Neural cell (in vitro differentiated cells): Measurements from ENCODE around the gene SOX13. TPM values are rescaled to one million over a fixed set of nuclear protein-coding genes. Genes with fewer than 3 reads are reported as not detected.

Experiments
- H2AFZ ChIP-seq: fragments of 200-600, 300-800 bp; sonication (generic), shearing (Covaris generic); 2 replicates; pipeline ENCODE4 v1.6.0; 2014; ENCODE audit warnings: low read depth, mild to moderate bottlenecking, antibody characterized with exemption, low read length, moderate library complexity
- H3F3A ChIP-seq: fragments of 200-600 bp; shearing (Covaris generic); 2 replicates; pipeline ENCODE4 v1.6.1; 2016; ENCODE audit warnings: mild to moderate bottlenecking, moderate library complexity, mixed read lengths, antibody characterized with exemption, low read length; ENCODE audit not compliant: insufficient read depth, poor library complexity, severe bottlenecking
- H3K27ac ChIP-seq: fragments of 200-600, 300-800 bp; sonication (generic), shearing (Covaris generic); 2 replicates; pipeline ENCODE4 v1.5.1; 2014; ENCODE audit warnings: mild to moderate bottlenecking, low read length, moderate library complexity
- H3K27me3 ChIP-seq: fragments of 300-800, 200-600 bp; sonication (generic), shearing (Covaris generic); 2 replicates; pipeline ENCODE4 v1.6.0; 2014; ENCODE audit warnings: mild to moderate bottlenecking, low read depth, low read length, moderate library complexity; ENCODE audit not compliant: insufficient read depth
- H3K36me3 ChIP-seq: fragments of 300-800, 200-600 bp; sonication (generic), shearing (Covaris generic); 2 replicates; pipeline ENCODE4 v1.5.1; 2014; ENCODE audit warnings: mild to moderate bottlenecking, antibody characterized with exemption, low read length, moderate library complexity; ENCODE audit not compliant: insufficient read depth
- H3K4me2 ChIP-seq: fragments of 300-800, 200-600 bp; sonication (generic), shearing (Covaris generic); 2 replicates; pipeline ENCODE4 v1.6.0; 2014; ENCODE audit warnings: mild to moderate bottlenecking, low read length
- H3K4me3 ChIP-seq: fragments of 300-800, 200-600 bp; sonication (generic), shearing (Covaris generic); 2 replicates; pipeline ENCODE4 v1.5.1; 2014; ENCODE audit warnings: mild to moderate bottlenecking, low read length, moderate library complexity
- H3K79me2 ChIP-seq: fragments of 200-600 bp; shearing (Covaris generic); replicated peaks from 2 replicates; pipeline ENCODE4 v1.6.0; 2014; ENCODE audit warnings: mild to moderate bottlenecking, low read length, moderate library complexity; ENCODE audit not compliant: insufficient read depth
- H3K9ac ChIP-seq: fragments of 300-800, 200-600 bp; sonication (generic), shearing (Covaris generic); 2 replicates; pipeline ENCODE4 v1.6.1; 2016; ENCODE audit warnings: mild to moderate bottlenecking, low read length, mixed read lengths
- H3K9me2 ChIP-seq: fragments of 200-600 bp; shearing (Covaris generic); 2 replicates; pipeline ENCODE4 v1.6.1; 2016; ENCODE audit warnings: mild to moderate bottlenecking, low read length, mixed read lengths; ENCODE audit not compliant: insufficient read depth
- H3K9me3 ChIP-seq: fragments of 200-600, 300-800 bp; sonication (generic), shearing (Covaris generic); 2 replicates; pipeline ENCODE4 v1.6.1; 2016; ENCODE audit warnings: mild to moderate bottlenecking, mixed run types, low read length, moderate library complexity, mixed read lengths
- H4K20me1 ChIP-seq: fragments of 200-600 bp; shearing (Covaris generic); 2 replicates; pipeline ENCODE4 v1.6.1; 2016; ENCODE audit warnings: mild to moderate bottlenecking, mixed run types; ENCODE audit not compliant: insufficient read depth
- EP300 ChIP-seq: fragments of 450-650 bp; conservative IDR thresholded peaks from 2 replicates; pipeline ENCODE4 v1.6.1; 2014; ENCODE audit warnings: antibody characterized with exemption, mild to moderate bottlenecking, moderate library complexity; ENCODE audit not compliant: poor library complexity, severe bottlenecking
- EZH2 ChIP-seq: fragments of 200-600, 300-800 bp; shearing (Covaris generic), sonication (generic); IDR thresholded peaks from 2 replicates; pipeline ENCODE4 v1.6.1; 2014; ENCODE audit warnings: antibody characterized with exemption, low read length, borderline replicate concordance, mild to moderate bottlenecking; ENCODE audit not compliant: insufficient read depth, poor library complexity, severe bottlenecking
- MXI1 ChIP-seq: fragments of 450-650 bp; conservative IDR thresholded peaks from 2 replicates; pipeline ENCODE4 v1.6.1; 2014; ENCODE audit warnings: antibody characterized with exemption, mild to moderate bottlenecking; ENCODE audit not compliant: poor library complexity, severe bottlenecking
- POLR2AphosphoS5 ChIP-seq: IDR thresholded peaks from 2 replicates; pipeline ENCODE4 v1.6.1; 2012
- RAD21 ChIP-seq: fragments of 450-650 bp; conservative IDR thresholded peaks from 2 replicates; pipeline ENCODE4 v1.6.1; 2014; ENCODE audit warnings: antibody characterized with exemption, mild to moderate bottlenecking, moderate library complexity
- SMC3 ChIP-seq: fragments of 450-650 bp; conservative IDR thresholded peaks from 2 replicates; pipeline ENCODE4 v1.6.1; 2014; ENCODE audit warnings: antibody characterized with exemption, mild to moderate bottlenecking, moderate library complexity; ENCODE audit not compliant: poor library complexity
- TAF1 ChIP-seq: IDR thresholded peaks from 2 replicates; pipeline ENCODE4 v1.6.1; 2012; ENCODE audit warnings: low read depth
- polyA plus RNA-seq: library from polyadenylated mRNA; depleted of rRNA; stranded (reverse); fragments of >200 nt; gene quantifications from 2 replicates; pipeline ENCODE4 v1.2.3, GENCODE V29; 2014
- TF ChIP-seq, protein P1 (sequence below): fragments of 450-650 bp; IDR thresholded peaks from 2 replicates; pipeline ENCODE4 v1.5.1; 2014; ENCODE audit warnings: antibody characterized with exemption, mild to moderate bottlenecking, moderate library complexity; ENCODE audit not compliant: poor library complexity, severe bottlenecking
- TF ChIP-seq, protein P2 (sequence below): IDR thresholded peaks from 2 replicates; pipeline ENCODE4 v1.6.1; 2012; ENCODE audit warnings: borderline replicate concordance

SOX13 gene
- polyA plus RNA-seq, 1 donor from 2014 or later = 1.7 TPM

DNA sequence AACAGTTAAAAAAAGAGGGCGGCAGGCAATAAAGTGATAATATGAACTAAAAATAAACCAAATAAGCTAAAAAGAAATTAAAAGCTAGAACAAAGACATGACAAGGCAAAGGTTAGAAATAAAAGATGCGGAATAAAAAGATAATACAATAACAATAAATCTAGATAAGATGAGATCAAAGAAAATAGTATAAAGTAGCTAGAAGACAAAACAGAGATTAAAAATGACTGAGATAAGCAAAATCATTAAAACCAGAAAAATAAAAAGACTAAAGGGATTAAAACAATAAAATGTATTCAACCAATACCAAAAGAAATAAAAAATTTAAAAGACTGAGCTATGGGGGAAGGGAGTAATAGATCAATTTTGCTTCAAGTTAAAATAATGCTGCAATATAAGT, 10.8 kb upstream of the SOX13 start:
- Histone ChIP-seq H3K4me2 (no peak overlapping the region), H3K4me3 (no peak overlapping the region), H3K79me2 (no peaks in the 10 kb centered on the region), H2AFZ (no peak overlapping the region), H3F3A (no peaks in the 10 kb centered on the region), H3K9me3 (no peaks in the 10 kb centered on the region), H3K9ac (no peak overlapping the region), H3K27ac (no peak overlapping the region), H3K27me3 (no peaks in the 10 kb centered on the region), H4K20me1 (no peaks in the 10 kb centered on the region), H3K9me2 (no peaks in the 10 kb centered on the region), H3K36me3 (no peaks in the 10 kb centered on the region)
- no peak for TF ChIP-seq EZH2
- TF ChIP-seq, protein P1, sequence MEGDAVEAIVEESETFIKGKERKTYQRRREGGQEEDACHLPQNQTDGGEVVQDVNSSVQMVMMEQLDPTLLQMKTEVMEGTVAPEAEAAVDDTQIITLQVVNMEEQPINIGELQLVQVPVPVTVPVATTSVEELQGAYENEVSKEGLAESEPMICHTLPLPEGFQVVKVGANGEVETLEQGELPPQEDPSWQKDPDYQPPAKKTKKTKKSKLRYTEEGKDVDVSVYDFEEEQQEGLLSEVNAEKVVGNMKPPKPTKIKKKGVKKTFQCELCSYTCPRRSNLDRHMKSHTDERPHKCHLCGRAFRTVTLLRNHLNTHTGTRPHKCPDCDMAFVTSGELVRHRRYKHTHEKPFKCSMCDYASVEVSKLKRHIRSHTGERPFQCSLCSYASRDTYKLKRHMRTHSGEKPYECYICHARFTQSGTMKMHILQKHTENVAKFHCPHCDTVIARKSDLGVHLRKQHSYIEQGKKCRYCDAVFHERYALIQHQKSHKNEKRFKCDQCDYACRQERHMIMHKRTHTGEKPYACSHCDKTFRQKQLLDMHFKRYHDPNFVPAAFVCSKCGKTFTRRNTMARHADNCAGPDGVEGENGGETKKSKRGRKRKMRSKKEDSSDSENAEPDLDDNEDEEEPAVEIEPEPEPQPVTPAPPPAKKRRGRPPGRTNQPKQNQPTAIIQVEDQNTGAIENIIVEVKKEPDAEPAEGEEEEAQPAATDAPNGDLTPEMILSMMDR = no peak
- no peak for TF ChIP-seq SMC3
- no peak for TF ChIP-seq EP300
- TF ChIP-seq, protein P2, sequence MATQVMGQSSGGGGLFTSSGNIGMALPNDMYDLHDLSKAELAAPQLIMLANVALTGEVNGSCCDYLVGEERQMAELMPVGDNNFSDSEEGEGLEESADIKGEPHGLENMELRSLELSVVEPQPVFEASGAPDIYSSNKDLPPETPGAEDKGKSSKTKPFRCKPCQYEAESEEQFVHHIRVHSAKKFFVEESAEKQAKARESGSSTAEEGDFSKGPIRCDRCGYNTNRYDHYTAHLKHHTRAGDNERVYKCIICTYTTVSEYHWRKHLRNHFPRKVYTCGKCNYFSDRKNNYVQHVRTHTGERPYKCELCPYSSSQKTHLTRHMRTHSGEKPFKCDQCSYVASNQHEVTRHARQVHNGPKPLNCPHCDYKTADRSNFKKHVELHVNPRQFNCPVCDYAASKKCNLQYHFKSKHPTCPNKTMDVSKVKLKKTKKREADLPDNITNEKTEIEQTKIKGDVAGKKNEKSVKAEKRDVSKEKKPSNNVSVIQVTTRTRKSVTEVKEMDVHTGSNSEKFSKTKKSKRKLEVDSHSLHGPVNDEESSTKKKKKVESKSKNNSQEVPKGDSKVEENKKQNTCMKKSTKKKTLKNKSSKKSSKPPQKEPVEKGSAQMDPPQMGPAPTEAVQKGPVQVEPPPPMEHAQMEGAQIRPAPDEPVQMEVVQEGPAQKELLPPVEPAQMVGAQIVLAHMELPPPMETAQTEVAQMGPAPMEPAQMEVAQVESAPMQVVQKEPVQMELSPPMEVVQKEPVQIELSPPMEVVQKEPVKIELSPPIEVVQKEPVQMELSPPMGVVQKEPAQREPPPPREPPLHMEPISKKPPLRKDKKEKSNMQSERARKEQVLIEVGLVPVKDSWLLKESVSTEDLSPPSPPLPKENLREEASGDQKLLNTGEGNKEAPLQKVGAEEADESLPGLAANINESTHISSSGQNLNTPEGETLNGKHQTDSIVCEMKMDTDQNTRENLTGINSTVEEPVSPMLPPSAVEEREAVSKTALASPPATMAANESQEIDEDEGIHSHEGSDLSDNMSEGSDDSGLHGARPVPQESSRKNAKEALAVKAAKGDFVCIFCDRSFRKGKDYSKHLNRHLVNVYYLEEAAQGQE = no peak
- TF ChIP-seq MXI1 = no peak
- no peak for TF ChIP-seq RAD21

DNA sequence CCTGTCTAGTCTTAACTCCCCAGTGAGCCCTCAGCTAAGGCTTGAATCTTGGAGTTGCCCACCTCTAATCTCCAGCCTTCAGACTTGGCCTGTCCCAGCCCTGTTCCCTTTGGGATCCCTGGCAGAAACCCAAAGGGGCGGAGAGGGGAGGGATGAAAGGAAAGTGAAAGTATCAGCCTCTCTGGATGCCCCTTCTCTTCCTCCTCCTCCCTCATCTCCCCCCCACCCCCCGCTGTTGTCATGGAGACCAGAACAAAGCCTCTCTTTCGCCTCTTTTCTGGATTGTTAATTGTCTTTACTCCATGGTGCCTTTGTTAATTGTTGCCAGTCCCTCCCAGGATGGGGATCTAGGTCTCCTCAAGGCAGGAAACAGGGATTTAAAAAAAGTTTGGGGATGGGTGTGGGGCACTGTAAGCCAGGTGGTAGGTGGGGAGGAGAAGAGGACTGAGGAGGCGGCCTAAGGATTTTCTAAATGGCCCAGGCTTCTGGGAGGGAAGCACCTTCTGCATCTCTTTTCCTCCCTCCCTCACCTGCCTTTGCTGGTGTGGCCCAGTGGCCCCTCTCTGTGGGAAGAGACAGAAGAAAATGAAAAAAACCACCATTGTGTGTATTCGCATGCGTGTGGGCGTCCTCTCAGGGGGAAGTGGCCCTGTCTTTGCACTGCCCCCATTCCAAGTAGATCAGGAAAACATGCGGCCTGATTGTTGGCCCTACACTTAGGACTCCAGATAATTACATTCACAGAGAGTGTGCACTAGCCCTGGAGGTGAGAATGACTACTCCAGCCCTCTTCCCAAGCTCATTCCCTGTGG, 7.5 kb upstream of the SOX13 start:
- H3K4me3 ChIP-seq = no peak overlapping the region
- H3K9ac ChIP-seq = no peak overlapping the region
- H3K79me2 ChIP-seq = no peaks in the 10 kb centered on the region
- H3F3A ChIP-seq = no peaks in the 10 kb centered on the region
- no peaks in the 10 kb centered on the region for H3K27me3 ChIP-seq
- no peak overlapping the region for H3K27ac ChIP-seq
- no peak overlapping the region for H2AFZ ChIP-seq
- H4K20me1 ChIP-seq = no peaks in the 10 kb centered on the region
- TF ChIP-seq RAD21 (no peak), POLR2AphosphoS5 (no peak), EP300 (no peak), SMC3 (no peak), MXI1 (no peak), TAF1 (no peak), EZH2 (no peak)
- TF ChIP-seq, protein P2 = no peak
- TF ChIP-seq, protein P1 = no peak
- H3K4me2 ChIP-seq = no peak overlapping the region
- no peaks in the 10 kb centered on the region for H3K36me3 ChIP-seq
- H3K9me2 ChIP-seq = no peaks in the 10 kb centered on the region
- no peaks in the 10 kb centered on the region for H3K9me3 ChIP-seq
